NK-92 (cell line): ENCODE measurements around the gene RBM7.

Source experiments
- DNase-seq: peaks from one replicate; lab custom pipeline; 2025; ENCODE audit not compliant: unreplicated experiment; lab: John Stamatoyannopoulos, UW

Gene RBM7, protein sequence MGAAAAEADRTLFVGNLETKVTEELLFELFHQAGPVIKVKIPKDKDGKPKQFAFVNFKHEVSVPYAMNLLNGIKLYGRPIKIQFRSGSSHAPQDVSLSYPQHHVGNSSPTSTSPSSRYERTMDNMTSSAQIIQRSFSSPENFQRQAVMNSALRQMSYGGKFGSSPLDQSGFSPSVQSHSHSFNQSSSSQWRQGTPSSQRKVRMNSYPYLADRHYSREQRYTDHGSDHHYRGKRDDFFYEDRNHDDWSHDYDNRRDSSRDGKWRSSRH

GRCh38 chr11:114400216-114400914 is at the start of gene RBM7, which contains the start of gene C11orf71:
Gene RBM7 (plus strand): TSS chr11:114400666. CDS start chr11:114400672, 6 bp downstream.
Gene C11orf71 (minus strand): TSS chr11:114400511. CDS start chr11:114400331, 180 bp downstream.
- DNase-seq = peak; percentile 86

- no peak for DNase-seq
These were observed 47.0 kb upstream of the RBM7 start for GRCh38 chr11:114353443-114353842.

GRCh38 chr11:114354076-114354475 is 46.4 kb upstream of the RBM7 start:
- no peak for DNase-seq

DNA sequence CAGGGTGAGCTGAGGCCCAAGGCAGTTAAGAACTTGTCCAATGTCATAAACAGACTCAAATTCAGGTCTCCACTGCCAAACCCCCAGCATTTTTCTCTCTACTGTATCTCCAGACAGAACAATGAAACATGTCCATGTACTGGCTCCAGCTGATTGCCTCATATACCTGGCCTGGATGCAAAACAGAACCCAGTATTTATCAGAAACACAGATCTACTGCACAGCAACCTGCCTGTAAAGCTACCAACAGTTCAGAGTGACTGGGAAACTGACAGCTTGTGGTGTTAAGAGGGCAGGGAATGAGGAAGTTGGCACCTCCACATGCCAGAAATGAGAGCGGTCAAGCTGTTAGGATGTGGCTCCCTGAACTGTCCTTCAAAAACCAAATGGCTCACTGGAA is 41.8 kb upstream of the RBM7 start:
- DNase-seq = no peak

DNA sequence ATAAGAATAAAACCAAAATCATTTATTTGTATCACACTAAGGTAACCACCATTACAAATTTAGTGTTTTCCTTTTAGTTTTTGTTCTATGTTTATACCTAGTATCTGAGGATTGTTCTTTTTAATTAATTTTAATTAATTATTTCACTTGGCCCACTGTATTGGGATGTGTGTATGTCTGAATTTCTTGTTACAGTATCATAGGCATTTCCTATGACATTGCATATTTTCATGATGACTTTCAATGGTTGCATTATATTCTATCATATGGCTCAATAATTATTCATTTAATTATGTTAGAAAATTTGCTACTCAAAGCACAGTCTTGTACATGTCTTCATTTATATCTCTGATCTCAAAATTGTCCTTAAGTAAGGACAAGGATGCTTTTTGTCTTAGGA is 41.1 kb upstream of the RBM7 start:
- no peak for DNase-seq

- no peak for DNase-seq
These were observed 38.1 kb upstream of the RBM7 start for GRCh38 chr11:114362326-114362725.

DNA sequence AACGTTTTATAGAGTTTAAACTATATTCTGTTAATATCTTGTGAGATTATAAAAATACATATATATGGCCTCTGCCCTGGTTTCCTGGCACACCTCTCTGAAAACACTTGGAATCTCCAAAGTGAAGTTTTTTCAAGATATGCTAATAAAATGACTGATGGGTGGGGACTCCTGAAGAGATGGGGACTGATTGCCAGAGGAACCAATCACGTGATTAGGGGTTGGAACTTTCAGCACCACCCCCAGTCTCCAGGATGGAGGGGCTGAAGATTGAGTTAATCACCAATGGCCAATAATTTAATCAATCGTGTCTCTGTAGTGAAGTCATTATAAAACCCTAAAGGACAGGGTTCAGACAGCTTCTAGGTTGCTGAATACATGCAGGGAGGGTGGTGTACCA is 37.5 kb upstream of the RBM7 start:
- DNase-seq = no peak

DNA sequence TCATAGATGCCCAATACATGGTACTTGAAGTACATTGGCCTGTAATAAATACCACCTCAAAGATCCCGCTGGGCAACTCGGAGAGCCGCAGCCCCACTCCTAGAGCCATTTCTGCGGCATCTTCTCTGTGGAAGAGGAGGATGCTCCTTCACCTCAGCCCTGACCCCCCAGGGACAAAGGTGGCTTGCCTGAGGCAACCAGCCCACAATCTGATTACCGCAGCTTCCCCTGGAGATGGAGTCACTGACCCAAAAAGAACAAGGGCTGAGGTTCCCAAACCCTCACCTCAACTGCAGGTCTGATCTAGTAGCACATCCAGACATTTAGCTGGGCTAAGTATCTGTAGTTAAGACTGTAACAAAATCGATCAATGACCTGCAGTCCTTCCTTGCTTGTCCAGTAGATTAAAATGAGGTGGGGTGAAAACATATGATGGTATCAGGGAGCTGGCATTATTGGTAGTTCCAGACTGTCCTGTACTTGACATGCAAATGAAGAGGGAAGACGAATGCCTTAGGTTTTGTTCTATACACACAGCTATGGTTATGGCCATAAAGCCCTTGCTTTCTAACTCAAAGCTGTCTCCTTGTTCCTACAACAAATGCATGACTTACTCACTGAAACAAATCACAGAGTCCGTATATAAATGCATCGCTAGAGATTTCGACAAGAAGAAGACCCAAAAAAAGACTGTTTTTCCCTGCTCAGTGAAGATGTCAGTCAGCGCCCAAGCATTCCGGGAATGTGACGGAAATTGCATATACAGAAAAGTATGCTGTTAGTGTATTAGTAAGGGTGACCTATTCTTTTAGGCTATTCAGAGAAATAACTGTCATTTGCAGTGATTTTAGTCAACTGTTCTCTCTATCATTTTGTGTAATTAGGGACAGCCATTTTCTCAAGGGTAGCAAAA is 33.9 kb upstream of the RBM7 start:
- no peak for DNase-seq

DNA sequence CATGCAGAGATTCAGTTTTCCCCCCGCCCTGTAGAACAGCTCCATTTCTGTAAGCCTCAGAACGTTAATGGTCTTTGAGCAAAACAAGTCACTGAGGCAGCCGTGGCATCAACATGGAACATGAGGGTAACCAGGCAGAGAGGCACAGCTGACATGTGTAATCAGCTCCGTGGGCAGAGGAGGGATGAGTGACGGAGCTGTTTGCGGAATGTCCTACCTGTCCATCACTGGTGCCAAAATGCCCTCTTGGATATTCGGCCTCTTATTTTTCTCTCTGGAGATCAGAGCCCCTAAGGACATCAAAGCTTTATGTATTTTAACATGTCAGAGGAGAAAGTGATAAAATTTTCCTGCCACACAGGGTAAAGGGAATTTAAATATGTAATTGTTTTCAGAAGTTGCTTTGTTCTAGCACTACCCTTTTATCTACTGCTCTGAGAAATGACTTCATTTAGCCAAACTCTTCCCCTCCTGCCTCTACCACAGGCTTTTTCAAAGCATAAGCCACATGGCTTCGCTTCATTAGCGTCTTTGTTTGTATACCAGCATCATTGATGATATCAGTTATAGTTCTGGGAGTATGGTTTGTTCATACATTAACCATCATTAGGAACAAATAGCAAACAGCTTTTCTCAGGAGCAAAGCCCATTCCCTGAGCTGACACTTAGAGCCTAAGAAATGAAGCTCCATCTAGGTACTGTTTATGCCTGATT is 33.1 kb upstream of the RBM7 start:
- DNase-seq = no peak

DNA sequence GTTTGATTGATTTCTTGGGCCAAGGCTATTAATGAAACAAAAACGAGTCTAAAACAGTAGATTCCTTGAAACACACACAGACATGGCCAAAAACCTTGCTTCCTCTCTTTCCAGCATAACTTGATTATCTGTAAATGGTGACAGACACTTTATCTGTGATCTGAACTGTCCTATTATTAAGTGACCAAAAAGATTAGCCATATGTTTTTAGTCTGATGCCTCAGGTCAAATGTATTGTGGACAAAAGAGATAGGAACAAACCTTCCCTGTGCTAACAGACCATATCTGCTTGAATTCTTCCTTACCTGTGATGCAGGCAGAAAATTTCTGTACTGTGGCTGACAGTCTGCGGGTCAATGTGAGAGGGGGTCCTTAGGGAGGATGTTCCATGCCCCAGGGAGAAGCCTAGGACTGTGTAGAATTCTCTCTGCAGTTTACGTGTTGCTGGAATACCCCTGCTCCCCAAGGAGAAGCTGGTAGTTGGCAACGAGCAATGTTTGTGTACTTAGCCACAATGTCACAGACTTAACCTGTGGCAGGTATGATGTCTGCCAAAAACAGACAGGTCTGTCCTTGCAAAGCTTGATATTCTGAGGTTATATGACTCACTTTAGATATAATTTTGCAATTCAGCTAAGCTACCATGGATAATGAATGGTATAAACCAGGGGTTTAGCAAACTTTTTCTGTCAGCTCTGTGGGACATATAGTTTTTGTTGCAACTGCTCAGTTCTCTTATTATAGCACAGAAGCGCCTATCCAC is 31.4 kb upstream of the RBM7 start:
- DNase-seq = no peak

GRCh38 chr11:114375052-114375451 is 25.4 kb upstream of the RBM7 start:
- DNase-seq = no peak

DNA sequence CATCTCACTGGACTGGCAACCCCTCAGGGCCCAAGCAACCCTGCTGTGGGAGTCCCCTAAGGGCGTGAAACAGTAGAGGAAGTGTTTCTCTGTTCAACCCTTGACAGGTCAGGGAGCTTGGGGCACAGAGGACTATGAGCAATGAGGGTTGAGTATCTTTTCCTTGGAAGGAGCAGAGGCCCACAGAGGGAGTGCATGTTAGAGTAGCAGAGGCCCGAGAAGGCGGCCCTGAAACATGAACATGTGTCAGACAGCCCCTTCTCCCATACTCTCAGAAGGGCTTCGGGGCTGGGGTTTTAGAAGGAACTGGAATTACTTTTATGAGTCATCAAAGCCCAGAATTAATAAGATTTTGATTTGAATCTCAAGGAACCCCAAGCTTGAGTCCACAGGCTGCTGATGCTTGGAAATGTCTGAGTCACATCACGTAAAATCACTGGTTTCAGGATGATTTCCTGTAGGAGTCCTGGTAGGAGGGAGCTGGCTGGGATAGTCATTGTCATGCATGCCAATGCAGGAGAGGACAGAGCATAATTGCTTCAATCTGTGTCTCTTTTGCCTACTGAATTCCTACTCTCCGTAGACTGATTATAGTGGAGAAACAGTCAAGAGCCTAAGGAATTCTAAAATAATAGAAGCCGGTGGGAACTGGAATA is 22.7 kb upstream of the RBM7 start:
- no peak for DNase-seq

- DNase-seq = no peak
These were observed 20.9 kb upstream of the RBM7 start for GRCh38 chr11:114379394-114380069.

GRCh38 chr11:114382509-114382908 is 18.0 kb upstream of the RBM7 start:
- no peak for DNase-seq

GRCh38 chr11:114384487-114384886 is 16.0 kb upstream of the RBM7 start:
- no peak for DNase-seq

- no peak for DNase-seq
These were observed 14.3 kb upstream of the RBM7 start for GRCh38 chr11:114386131-114386530.

DNA sequence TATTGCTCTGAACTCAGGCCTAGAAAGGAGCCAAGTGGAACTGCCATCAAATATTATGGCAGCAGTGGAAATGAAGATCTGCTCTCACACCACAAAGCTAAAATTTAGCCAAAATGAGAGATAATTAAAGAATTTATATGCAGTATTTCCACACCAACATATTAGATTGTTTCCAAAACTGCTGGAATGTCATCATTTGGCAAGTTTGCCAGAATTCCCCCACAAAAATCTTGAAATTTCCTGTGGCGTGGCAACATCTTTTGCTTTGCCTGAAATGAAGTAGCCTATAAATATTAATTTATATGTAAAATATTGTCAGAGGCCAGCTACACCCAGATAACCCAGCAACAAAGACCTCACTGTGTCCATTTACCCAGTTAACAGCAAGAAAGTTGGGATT is 13.9 kb upstream of the RBM7 start:
- DNase-seq = no peak

GRCh38 chr11:114392735-114393667 is 7.5 kb upstream of the RBM7 start:
- no peak for DNase-seq
